ENCODE data around the gene POMGNT1.
A peak's percentile ranks its signal among the peaks of the same experiment; 100 is the strongest.

Gene POMGNT1

DNA sequence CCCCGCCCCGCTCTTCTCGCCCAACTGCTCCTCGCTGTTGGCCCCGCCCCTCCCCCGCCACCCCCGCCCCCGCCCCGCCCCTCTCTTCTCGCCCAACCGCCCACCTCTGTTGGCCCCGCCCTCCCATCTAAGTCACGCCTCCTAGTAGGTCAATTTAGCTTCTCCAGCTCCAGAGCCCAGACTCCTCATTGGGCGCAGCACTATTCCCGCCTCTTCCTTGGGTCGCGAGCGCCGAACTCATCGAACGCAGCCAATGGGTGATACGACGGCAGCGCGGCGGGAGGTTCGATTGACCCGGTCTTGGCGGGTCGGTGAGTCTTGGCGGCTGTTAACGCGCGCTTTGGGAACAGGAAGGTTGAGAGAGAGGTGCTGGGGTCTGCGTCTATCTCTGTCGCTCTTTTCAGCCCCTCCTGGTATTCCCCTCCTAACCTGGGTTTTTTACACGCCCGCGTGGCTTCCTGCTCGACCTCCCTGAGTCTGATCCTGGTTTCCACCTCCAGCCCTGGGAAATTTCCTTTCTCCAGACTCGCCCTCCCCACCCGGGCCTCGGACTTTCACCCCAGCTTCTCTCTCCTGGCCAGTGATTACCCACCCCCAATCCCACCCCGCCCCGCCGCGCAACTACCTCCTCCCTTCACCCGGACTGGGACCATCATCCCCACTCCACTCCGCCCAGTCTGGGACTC is 49.3 kb upstream of the POMGNT1 start, which contains the start of gene RAD54L:
Gene RAD54L, plus strand, starts transcription at position 328 of the 686 bp plus-strand sequence. CDS start 643 bp downstream, outside the sequence.
- H3K4me3 ChIP-seq (ENCODE audit: low read depth, low read length), result peak within 1 kb of the TSS; percentile 83
- peak within 1 kb of the TSS; percentile 59 for H3K27ac ChIP-seq (ENCODE audit: extremely low read depth, low read depth, low read length)
- POLR2A ChIA-PET, result interaction anchor here (0.6 to 1.9 kb wide), 36 partner anchors 8 to 1428 kb away, joined by 3 to 16 read pairs (median 4); partner anchors contain the start of genes GPBP1L1, LRRC41, LURAP1 and MUTYH
- H3K36me3 ChIP-seq (ENCODE audit: control insufficient read depth in 2 of 2, insufficient read depth in 1 of 2, low read length in 2 of 2), result peaks cover 27 to 42% of the 10 kb centered on the region in 2 experiments
- CTCF ChIA-PET, result interaction anchor here (0.6 to 2.9 kb wide), 5 partner anchors 12 to 1263 kb away, joined by 3 to 23 read pairs (median 3); no protein-coding TSS in a partner anchor
- H3K4me1 ChIP-seq (ENCODE audit: control insufficient read depth, insufficient read depth, low read length), result peaks cover 4% of the 10 kb centered on the region; the same call in 1 of the 2 replicates
- no peaks in the 10 kb centered on the region for H3K9me3 ChIP-seq (ENCODE audit: control insufficient read depth, insufficient read depth, low read depth, low read length)
- TF ChIP-seq BCL11B (tag by site-specific recombination; IDR thresholded peaks at IDR 0.05; ENCODE audit: low read depth) (peak; percentile 71; the same call in 1 of the 2 replicates), HOXC10 (CRISPR knock-in tag; IDR thresholded peaks at IDR 0.05) (peak; percentile 74; the same call in 1 of the 2 replicates), ZNF624 (tag by site-specific recombination; IDR thresholded peaks at IDR 0.05) (no peak), ZNF302 (tag by site-specific recombination; IDR thresholded peaks at IDR 0.05; ENCODE audit: low read depth) (no peak), KLF9 (tag by site-specific recombination; IDR thresholded peaks at IDR 0.05; ENCODE audit: low read depth) (peak; percentile 36; the same call in 1 of the 2 replicates), ZNF600 (tag by site-specific recombination; IDR thresholded peaks at IDR 0.05) (no peak), ZNF621 (tag by site-specific recombination; IDR thresholded peaks at IDR 0.05) (no peak), MYNN (tag by site-specific recombination; IDR thresholded peaks at IDR 0.05; ENCODE audit: borderline replicate concordance) (no peak), ZNF423 (tag by site-specific recombination; IDR thresholded peaks at IDR 0.05) (no peak), ZNF175 (tag by site-specific recombination; IDR thresholded peaks at IDR 0.05) (no peak), ZNF292 (tag by site-specific recombination; IDR thresholded peaks at IDR 0.05; ENCODE audit: borderline replicate concordance, low read depth) (no peak), ZIC2 (tag by site-specific recombination; IDR thresholded peaks at IDR 0.05) (peak; percentile 5; the same call in 1 of the 2 replicates), ZNF626 (tag by site-specific recombination; IDR thresholded peaks at IDR 0.05) (no peak), ZNF561 (tag by site-specific recombination; IDR thresholded peaks at IDR 0.05; ENCODE audit: borderline replicate concordance) (no peak), ZSCAN30 (tag by site-specific recombination; IDR thresholded peaks at IDR 0.05) (0 out of 2 replicates have a peak, but pooled peaks have one; percentile 56), ZNF391 (tag by site-specific recombination; IDR thresholded peaks at IDR 0.05; ENCODE audit: borderline replicate concordance, low read depth) (peak; percentile 63; the same call in 1 of the 2 replicates), GLI2 (tag by site-specific recombination; IDR thresholded peaks at IDR 0.05; ENCODE audit: borderline replicate concordance, low read depth) (no peak), ZNF37A (tag by site-specific recombination; IDR thresholded peaks at IDR 0.05) (no peak), ZNF76 (tag by site-specific recombination; IDR thresholded peaks at IDR 0.05; ENCODE audit: borderline replicate concordance, low read depth) (peak; percentile 46; the same call in 1 of the 2 replicates), ZXDB (tag by site-specific recombination; IDR thresholded peaks at IDR 0.05) (peak; percentile 65), ZNF660 (tag by site-specific recombination; IDR thresholded peaks at IDR 0.05) (peak; percentile 70), ZNF146 (tag by site-specific recombination; IDR thresholded peaks at IDR 0.05) (peak; percentile 37), IKZF3 (tag by site-specific recombination; IDR thresholded peaks at IDR 0.05) (peak; percentile 41; the same call in 1 of the 2 replicates), ZNF114 (tag by site-specific recombination; IDR thresholded peaks at IDR 0.05) (no peak), OSR2 (tag by site-specific recombination; IDR thresholded peaks at IDR 0.05) (no peak), ZBTB1 (tag by site-specific recombination; IDR thresholded peaks at IDR 0.05) (peak; percentile 28; the same call in 1 of the 2 replicates), ZNF350 (tag by site-specific recombination; IDR thresholded peaks at IDR 0.05) (no peak)
- TF ChIP-seq, protein P1, sequence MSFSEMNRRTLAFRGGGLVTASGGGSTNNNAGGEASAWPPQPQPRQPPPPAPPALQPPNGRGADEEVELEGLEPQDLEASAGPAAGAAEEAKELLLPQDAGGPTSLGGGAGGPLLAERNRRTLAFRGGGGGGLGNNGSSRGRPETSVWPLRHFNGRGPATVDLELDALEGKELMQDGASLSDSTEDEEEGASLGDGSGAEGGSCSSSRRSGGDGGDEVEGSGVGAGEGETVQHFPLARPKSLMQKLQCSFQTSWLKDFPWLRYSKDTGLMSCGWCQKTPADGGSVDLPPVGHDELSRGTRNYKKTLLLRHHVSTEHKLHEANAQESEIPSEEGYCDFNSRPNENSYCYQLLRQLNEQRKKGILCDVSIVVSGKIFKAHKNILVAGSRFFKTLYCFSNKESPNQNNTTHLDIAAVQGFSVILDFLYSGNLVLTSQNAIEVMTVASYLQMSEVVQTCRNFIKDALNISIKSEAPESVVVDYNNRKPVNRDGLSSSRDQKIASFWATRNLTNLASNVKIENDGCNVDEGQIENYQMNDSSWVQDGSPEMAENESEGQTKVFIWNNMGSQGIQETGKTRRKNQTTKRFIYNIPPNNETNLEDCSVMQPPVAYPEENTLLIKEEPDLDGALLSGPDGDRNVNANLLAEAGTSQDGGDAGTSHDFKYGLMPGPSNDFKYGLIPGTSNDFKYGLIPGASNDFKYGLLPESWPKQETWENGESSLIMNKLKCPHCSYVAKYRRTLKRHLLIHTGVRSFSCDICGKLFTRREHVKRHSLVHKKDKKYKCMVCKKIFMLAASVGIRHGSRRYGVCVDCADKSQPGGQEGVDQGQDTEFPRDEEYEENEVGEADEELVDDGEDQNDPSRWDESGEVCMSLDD (tag by site-specific recombination; IDR thresholded peaks at IDR 0.05), result no peak
- TF ChIP-seq, protein P2, sequence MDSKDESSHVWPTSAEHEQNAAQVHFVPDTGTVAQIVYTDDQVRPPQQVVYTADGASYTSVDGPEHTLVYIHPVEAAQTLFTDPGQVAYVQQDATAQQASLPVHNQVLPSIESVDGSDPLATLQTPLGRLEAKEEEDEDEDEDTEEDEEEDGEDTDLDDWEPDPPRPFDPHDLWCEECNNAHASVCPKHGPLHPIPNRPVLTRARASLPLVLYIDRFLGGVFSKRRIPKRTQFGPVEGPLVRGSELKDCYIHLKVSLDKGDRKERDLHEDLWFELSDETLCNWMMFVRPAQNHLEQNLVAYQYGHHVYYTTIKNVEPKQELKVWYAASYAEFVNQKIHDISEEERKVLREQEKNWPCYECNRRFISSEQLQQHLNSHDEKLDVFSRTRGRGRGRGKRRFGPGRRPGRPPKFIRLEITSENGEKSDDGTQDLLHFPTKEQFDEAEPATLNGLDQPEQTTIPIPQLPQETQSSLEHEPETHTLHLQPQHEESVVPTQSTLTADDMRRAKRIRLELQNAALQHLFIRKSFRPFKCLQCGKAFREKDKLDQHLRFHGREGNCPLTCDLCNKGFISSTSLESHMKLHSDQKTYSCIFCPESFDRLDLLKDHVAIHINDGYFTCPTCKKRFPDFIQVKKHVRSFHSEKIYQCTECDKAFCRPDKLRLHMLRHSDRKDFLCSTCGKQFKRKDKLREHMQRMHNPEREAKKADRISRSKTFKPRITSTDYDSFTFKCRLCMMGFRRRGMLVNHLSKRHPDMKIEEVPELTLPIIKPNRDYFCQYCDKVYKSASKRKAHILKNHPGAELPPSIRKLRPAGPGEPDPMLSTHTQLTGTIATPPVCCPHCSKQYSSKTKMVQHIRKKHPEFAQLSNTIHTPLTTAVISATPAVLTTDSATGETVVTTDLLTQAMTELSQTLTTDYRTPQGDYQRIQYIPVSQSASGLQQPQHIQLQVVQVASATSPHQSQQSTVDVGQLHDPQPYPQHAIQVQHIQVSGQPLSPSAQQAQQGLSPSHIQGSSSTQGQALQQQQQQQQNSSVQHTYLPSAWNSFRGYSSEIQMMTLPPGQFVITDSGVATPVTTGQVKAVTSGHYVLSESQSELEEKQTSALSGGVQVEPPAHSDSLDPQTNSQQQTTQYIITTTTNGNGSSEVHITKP (tag by site-specific recombination; IDR thresholded peaks at IDR 0.05), result peak; percentile 70
- TF ChIP-seq, protein P3, sequence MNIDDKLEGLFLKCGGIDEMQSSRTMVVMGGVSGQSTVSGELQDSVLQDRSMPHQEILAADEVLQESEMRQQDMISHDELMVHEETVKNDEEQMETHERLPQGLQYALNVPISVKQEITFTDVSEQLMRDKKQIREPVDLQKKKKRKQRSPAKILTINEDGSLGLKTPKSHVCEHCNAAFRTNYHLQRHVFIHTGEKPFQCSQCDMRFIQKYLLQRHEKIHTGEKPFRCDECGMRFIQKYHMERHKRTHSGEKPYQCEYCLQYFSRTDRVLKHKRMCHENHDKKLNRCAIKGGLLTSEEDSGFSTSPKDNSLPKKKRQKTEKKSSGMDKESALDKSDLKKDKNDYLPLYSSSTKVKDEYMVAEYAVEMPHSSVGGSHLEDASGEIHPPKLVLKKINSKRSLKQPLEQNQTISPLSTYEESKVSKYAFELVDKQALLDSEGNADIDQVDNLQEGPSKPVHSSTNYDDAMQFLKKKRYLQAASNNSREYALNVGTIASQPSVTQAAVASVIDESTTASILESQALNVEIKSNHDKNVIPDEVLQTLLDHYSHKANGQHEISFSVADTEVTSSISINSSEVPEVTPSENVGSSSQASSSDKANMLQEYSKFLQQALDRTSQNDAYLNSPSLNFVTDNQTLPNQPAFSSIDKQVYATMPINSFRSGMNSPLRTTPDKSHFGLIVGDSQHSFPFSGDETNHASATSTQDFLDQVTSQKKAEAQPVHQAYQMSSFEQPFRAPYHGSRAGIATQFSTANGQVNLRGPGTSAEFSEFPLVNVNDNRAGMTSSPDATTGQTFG (tag by site-specific recombination; IDR thresholded peaks at IDR 0.05; ENCODE audit: borderline replicate concordance), result no peak
